AML-193 (cell line): Measurements from ENCODE around the gene DCLK1.

Experiments used
- DNase-seq, 2 experiments: peaks; one replicate each; lab custom pipeline; 2025; lab: John Stamatoyannopoulos, UW

The DCLK1 gene

DNA sequence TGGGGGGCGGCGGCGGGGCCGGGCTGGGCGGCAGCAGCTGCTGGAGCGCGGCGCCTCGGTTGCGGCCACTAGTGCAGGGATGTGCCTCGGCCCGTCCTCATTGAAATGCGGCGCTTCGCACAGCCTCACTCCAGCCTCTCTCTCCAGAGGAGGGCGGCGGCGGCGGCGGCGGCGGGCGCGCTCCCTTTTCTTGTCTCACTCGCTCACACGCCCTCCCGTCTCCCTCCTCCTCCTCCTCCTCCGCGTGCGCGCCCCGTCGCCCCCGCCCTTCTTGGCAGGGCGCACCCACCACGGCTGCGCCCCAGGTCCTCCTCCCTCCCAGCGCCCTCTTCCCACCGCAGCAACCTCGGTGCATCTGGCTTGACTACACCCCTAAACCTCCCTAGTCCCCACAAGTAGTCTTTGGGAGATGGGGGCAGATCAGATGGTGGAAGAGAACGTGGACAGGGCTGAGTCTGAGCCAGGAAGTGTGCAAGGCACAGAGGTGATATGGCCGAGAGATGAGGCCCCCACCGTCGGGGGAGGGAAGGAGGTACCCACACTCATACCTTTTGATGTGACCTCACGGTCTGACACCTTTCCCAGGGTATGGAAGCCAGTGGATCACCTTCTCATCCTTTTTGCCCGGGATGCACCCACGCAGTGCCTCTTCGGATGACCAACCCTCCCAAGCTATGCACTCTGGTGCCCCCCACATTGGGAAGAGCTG is at the start of gene DCLK1:
Gene DCLK1 (minus strand): TSS at position 161 of the 709 bp plus-strand sequence.
- DNase-seq = no peak

DNA sequence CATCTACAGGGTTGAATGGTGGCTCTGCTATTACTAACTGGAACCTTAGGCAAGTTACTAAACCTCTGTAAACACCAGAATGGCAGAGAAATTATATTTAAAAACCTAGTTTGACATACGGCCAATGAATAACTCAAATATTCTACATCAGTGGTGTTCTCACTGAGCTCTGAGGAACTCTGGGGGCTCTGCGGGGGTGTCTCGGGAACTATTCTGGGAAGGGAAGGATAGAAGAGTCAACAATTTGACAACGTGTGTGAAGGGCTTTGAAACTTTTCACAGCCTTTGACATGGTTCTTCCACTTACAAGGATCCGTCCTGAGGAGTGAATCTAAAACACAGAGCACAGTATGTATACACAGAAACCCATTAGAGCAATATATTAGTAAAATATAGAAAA is 44.4 kb upstream of the DCLK1 start:
- no peak for DNase-seq

DNA sequence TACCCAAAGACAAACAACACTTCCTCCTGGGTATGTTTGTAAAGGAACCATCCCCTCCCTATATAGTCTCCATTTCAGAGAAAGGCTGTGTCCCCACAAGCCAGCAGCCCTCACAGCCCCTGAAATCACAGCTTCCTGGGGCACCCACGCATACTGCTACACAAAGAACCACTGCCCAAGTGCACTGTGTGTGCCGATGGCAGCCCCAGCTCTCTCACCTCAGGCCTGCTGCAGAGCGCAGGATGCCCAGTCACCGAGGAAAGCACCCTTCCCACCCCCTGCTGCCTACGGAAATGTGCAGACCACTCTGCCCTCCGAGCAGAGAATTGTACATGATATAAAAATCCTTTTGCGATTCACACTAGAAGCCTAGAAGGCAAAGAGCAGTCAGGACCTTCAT is 43.7 kb upstream of the DCLK1 start:
- no peak for DNase-seq

DNA sequence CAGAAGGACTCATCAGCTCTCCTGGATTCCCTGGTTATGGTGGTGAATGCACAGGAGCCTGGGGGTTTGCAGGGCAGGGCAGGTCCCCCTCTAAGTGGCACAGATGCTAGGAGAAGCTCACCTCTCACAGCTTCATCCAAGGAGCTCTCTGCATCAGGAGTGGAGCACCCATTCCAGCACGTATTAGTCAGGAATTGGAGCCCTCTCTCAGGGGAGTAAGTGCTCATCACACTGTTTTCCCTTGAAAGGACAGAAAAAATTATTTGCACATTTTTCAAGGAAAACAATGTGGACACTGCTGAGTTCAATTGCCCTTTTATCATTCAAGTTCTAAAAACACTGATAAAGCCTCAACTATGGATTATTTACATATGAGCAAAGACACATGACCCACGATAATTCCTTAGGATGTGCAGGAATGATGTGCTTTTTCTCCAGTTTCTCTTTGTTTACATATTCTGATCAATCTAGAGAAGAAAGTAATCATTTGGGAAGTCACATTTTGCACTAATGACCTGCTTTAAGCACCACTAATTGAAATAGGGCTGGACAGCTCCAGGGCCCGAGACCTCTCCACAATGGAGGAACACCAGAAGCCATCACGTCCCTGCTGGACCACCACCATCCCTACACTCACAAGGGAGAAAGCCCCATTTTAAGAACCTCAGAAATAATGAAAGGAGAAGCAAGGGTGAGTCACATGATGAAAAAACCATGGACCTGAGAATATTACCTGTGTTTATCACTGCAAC is 42.6 kb upstream of the DCLK1 start:
- DNase-seq = no peak

DNA sequence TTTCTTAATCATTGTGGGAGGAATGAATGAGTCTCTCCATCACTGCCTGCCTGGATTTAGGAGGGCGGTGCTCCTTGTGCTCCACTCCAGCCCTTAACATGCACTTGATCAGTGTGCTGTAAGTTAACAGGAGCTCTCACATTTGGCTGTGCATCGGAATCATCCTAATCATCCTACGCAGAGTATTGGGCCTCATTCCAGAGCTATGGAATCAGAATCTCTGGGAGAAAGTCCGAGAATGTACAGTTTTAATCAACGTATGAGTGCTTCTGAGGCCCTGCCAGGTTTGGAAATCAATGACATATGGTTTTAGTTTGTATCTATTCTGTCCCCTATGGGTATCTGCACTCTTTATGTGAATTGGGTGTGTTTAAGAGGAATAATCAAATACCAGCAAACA is 34.9 kb upstream of the DCLK1 start:
- DNase-seq = no peak

DNA sequence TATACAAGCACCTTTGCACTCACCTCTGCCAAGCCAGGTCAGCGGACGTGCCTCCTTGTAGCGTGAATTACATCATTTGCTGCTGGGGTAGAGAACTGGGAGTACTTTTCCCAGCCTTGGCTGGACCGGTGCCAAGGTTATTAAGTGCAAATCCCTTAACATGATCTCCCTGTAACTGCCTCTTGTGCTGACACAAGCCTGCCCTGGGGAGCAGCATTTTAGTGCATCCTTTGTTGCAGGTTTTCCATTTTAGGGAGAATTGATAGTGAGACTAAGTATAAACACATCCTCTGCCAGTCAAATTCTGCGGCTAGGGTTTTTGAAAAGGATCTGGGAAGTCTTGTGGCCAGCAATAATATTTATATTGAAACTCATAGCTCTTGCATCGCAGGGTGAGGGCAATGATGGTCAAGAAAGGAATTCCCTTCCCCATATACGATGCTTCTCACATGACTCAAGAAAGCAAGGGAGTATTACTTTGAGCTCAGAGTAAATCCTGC is 32.7 kb upstream of the DCLK1 start:
- no peak for DNase-seq

DNA sequence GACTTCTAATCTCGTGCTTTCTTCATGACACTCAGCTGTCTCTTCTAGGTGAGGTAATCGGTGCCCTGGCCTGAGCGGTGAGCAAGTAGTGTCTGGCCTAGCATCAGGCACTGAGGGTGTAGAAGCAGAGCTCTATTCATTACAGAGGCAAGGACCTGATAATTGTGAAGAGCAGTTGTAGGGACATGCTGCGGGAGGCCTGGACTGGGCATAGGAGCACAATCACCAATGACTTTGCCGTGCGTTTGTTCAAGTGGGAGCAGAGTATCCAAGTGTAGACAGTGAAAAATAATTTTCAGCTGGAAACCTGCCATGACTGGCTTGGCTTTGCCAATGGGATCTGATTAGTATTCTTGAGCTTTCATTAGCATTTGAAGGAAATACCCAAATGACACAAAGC is 32.1 kb upstream of the DCLK1 start:
- no peak for DNase-seq

DNA sequence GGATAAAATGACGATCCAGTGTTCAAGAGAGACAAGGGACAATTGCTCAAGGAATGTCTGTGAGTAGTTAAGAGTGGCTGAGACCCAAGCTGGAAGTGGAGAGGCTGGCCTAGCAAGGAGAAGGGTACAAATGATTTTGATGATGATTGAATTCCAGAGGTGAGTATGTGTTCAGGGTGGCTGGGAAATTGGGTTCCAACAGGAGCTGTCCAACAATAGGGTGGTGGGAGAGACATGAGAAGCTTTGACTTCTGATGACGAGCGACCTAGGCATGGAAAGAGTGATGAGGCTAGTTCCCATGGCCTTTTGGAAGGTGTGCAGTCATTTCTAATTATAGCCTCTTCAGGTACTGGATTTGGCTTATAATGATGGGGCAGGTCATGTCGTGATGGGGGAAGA is 29.1 kb upstream of the DCLK1 start:
- DNase-seq = no peak

DNA sequence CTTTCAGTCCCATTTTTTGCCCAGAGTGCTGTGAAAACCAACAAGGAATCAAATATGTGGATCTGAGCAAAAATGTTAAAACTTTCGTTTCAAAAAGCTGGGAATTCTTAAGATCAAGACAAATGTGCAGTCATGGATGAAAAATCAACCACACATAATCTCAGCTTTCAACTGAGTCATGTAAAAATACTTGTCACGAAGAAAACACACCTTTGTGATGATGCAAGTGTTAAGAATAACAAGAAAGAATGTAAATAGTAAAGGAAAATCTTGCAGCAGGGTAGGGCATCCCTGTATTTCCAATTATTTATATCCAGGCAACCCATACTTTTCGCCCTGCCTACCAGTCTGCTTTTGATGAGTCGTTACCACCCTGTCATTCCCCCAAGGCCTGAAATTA is 27.4 kb upstream of the DCLK1 start:
- DNase-seq = no peak

DNA sequence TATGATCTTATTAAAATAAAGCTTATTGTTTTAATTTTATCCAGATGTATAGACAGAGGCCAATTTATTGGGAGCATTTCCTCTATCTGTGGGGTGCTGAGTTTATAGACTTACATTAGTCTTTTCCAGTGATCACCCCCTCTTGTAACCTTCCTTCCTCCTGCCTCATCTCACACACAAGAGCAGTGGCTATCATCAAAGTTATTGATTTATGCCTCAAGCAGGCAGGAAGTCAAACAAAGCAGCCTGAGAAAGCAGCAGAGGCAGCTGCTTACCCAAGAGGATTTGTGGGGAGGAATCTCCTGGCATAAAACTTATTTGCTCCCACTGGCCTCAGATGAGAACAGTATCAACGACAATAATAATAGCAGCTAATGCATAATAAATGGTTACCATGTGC is 26.3 kb upstream of the DCLK1 start:
- DNase-seq = no peak

DNA sequence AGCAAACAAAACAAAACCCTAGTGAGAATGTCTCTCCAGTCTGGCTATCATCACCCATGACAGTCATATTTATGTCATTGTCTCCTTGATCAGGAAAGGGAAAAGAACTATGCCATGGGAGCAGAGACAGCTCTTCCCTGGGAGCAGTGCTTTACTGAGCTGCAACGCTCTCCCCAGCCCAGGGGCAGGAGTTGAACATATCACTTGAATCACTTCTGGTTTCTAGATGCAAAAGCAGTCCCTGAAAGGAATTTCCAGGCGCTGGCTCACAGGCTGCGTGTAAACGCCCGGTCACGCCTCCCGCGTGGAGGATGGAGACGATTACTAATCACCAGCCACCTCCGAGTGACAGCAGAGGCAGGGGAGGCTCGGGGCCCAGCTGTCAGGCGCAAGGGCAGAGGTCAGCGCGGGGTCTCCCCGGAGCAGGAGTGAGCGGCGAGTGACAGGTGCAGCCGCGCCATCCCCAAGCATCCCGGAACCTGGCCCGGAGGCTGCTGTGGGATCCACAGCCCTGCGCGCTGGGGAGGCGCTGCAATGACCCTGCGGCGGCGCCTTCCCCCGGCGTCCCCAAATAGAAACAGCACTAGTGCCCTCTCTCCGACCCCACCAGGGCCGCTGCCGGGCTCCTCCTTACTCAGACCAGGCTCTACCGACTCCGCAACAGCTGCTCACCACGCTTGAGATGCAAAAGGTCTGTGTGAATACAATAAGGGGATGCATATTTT is 23.5 kb upstream of the DCLK1 start:
- DNase-seq = no peak

DNA sequence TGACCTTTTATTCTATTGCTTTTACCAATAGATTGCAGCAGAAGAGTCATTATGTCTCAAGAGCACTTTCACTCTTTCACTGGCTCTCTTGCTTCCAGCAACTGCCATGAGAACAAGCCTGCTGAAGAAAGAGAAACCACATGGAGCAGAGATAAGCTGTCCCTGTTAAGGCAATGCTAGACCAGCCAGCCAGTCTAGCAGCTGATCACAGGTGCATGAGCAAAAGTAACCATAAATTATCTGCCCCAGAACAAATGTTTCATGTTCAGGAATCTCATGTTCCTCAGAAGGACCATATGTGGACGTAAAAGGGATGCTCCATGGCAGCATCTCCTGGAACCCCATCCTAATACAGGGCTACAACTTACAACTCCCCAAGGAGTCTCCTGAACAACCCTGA is 20.4 kb upstream of the DCLK1 start:
- no peak for DNase-seq

DNA sequence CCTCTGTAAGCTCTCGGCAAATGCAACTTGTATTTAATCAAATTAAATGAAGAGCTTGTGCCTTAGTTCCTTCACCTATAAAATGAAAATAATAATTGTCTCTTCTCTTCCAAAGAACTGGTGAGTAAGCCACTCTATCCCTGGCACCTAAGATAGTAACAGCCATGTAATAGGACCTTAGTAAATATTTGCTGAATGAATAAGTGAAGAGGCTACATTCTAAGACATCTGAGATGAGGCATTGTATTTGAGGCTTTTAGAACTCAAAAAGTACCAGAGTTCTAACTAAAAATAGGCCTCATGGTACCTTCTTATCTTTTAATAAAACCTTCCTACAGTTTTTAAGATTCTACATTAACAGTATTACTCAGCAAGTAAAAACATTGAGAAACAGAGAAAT is 17.3 kb upstream of the DCLK1 start:
- no peak for DNase-seq

DNA sequence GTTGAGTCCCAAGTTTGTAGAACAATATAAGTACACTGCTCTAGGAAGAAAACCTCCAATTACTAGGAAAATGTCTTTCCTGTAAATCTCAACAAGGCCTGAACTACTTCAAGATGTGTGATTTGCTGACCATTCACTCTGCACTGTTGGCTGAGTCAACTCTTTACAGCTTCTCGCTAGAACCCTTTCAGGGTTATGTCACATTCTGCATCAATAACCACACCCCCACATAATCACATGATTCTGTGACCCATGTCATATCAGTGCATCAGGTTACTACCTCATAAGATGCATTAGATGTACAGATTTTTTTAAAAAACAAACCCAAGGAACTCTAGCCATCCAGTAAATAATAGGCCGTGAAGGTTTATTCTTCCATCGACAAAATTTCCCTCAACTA is 16.1 kb upstream of the DCLK1 start:
- no peak for DNase-seq

DNA sequence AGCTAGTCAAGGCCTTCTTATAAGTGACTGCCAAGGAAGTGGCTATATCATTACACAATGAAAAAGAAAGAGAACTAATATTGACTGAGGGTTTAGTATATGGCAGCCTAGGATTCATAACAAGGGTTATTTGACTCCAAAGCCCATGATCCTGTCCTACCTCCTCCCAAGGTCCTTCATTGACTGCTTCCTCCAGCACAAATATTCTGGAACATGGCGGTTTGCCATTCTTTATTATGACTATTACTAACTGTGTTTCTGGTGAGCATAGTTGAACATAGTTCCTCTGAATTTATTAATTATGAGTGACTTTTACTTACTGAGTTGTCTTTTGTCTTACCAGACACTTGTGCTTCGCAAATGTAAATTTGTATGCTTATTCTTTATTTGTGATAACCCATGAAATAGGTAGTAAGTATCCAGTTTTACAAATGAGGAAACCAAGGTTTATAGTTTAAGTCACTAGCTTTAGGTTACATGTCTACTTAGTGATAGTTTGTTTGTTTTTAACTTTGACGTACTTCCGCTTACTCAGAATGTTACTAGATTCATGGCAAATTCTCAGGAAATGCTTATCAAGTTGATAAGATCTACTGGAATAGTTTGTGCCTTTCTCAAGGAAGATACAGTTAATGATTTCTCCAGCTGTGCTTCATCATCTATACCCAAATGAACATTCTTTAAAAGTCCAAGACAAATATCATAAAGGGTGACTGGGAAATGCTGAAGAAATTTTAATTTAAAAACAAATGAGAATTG is 15.5 kb upstream of the DCLK1 start:
- DNase-seq = no peak

DNA sequence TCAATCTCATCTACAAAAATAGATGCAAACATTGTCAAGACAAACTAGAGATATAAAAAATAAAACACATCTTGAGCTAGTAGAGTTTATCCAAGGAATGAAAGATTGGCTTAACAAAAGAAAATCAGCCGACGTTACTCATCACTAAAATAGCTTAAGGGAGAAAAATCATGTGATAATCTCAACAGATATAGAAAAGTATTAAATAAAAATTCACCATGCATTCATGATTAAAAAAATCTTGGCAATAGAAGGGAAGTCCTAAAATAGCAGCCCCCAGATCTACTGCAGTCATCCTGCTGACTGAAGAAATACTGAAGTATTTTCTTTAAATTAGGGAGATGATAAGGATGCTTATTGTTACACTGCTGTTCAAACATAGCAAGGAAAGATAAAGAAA is 12.6 kb upstream of the DCLK1 start:
- DNase-seq = no peak

DNA sequence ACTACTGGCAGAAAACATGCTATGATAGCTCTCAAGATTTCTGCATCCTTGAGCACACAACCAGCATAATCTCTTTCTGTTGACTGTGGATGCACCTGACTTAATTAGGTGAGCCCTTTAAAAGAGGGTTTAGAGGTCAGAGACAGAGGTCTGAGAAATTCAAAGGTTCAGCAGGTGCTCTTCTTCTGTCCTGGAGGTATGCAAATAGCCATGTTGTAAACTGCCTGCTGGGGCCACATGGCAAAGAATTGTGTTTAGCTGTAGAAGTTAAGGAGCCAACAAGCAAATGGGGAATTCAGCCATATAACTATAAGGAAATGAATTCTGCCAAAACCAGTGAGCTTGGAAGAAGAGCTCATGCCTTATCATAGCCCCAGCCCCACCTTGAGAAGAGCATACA is 11.6 kb upstream of the DCLK1 start:
- DNase-seq = no peak

DNA sequence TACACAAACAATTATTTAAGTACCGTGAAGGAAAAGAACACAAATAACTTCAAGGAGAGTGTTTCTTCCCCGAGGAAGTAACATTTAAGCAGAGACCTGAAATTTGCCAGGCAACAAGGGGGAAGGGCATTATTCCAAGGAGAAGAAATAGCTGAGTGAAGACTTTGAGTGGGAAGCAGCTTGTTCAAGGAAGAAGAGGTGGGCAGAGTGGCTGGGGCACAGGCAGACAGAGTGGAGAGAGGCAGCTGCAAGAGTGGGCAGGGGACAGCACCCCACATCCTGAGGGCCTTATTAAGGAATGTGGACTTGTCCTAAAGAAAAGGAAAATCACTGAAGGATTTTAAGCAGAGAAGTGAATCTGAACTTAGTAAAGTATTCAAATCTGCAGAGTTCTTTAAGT is 4.7 kb upstream of the DCLK1 start:
- DNase-seq = no peak

DNA sequence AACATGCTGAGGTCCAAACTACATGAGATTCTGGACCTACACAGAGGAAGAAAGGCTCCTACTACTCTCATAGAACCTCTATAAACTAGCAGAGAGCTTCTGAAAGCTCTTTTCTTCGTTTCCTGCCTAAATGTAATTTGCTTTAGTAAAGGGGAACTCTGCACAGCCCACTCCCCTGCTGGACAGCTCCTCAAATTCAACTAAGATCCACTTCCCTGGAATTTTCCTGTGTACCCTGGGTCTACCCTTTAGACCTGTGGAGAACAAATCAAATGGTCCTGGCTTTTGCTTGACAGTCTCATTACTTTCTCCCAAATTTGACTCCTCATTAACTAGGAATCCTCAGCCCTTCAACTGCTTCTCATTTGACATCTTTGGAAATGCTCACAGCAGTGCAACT is 3.5 kb upstream of the DCLK1 start:
- no peak for DNase-seq

DNA sequence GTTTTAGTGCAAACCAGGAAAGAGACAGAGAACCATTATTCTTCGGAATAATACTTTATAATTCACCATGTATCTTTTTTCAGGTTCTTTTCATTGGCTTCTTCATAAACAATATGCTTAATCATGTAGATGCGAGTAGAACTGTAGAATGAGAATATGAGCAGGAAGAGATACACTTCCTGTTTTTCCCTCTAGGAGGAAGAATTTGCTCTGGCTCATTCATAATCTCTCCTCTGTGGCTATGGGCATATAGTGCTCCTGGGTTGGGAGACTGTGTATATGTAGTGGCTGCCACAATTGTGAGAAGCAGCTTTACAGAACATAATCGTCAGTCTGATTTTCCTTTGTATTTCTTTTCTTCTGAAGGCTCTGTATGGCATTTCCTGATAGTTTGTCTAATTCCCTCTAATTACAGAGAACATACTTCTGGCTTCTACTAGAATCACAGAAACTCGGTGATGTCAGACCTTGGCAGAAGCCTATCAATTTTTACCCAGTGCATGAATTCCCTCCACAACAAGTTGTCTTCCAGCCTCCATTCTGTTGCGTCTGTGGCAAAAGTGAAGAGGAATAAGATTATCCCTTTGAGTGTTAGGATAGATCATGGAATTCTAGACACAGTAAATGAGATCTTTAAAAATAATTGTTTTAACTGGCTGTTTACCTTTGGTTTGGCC is 2.9 kb upstream of the DCLK1 start:
- no peak for DNase-seq

DNA sequence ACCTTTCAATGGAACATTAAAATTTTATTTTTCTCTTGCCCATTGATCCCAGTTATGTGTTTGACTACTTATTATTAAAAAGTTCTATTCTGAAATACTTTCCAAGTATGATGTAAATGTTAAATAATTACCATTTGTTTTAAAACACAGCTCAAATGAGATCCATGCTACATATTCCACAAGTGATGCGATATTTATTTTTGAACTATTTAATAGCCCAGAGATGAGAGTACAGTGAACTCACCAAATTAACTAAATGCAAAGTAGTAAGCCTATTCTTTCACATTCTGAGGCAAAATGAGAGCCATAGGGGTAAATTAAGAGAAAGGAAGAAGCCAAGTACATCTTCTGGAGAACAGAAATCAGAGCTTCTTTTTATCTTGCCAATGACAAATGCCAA is 1.2 kb upstream of the DCLK1 start:
- DNase-seq = no peak

DNA sequence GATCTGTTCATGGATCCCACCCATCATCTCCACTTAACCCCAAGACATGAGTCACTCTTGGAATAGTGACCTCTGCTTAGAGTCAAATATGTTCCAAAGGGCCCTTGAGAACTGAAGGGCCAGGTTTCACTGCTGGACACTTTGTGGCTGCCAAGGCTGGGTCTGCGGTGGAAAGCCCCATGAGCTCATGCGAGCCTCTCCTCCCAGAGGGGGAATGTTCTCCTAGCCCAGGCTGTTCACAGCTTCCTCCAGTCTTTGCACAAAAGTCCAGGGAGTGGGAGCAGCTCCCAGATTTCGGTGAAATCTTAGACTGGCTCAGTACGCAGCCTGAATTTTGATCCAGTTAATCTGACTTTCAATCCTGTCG is 732 bp upstream of the DCLK1 start:
- no peak for DNase-seq
